WTC11 (cell line): Measurements from ENCODE around the gene SYNGR1. TPM values are rescaled to one million over a fixed set of nuclear protein-coding genes. Genes with fewer than 3 reads are reported as not detected.

Experiments used
- ATAC-seq: fragments of 200-7000 bp; cut with Tn5 transposase; 2 replicates; pipeline ENCODE4 v1.10.0; 2021; ENCODE audit warnings: mild to moderate bottlenecking, moderate library complexity
- CTCF ChIA-PET: fragments of 300-600 bp; sonication (Branson Sonifier 250); formaldehyde crosslinking; loops from one replicate; lab custom pipeline; 2021; ENCODE audit warnings: antibody characterized with exemption; lab: Charles Lee
- POLR2A ChIA-PET: fragments of 350-600 bp; sonication (Branson Sonifier 250); formaldehyde crosslinking; loops from one replicate; lab custom pipeline; 2021; ENCODE audit warnings: antibody characterized with exemption; lab: Charles Lee
- DNase-seq: peaks from one replicate; pipeline ENCODE4 v3.0.0; 2021; ENCODE audit warnings: low spot score
- H3K27ac Mint-ChIP-seq: 2 replicates; pipeline ENCODE4 v1.8.0; 2021; ENCODE audit warnings: mixed read lengths
- H3K27me3 Mint-ChIP-seq: 2 replicates; pipeline ENCODE4 v1.8.0; 2021; ENCODE audit warnings: low read depth, mild to moderate bottlenecking, moderate library complexity, mixed read lengths
- H3K36me3 Mint-ChIP-seq: 2 replicates; pipeline ENCODE4 v1.8.0; 2021; ENCODE audit warnings: mixed read lengths
- H3K4me1 Mint-ChIP-seq: 2 replicates; pipeline ENCODE4 v1.8.0; 2022; ENCODE audit warnings: mixed read lengths
- H3K4me3 Mint-ChIP-seq: 2 replicates; pipeline ENCODE4 v1.8.0; 2021; ENCODE audit warnings: mild to moderate bottlenecking, moderate library complexity, mixed read lengths
- H3K9me3 Mint-ChIP-seq: 2 replicates; pipeline ENCODE4 v1.8.0; 2021; ENCODE audit warnings: mixed read lengths
- ATF6 ChIP-seq: sonication (generic); formaldehyde crosslinking; IDR thresholded peaks from 2 replicates; pipeline ENCODE4 v1.8.1; 2023; ENCODE audit warnings: mild to moderate bottlenecking, missing genetic modification reagents
- CREB1 ChIP-seq: sonication (generic); formaldehyde crosslinking; IDR thresholded peaks from 2 replicates; pipeline ENCODE4 v1.8.0; 2023; ENCODE audit warnings: mild to moderate bottlenecking, missing genetic modification reagents
- CTCF ChIP-seq: fragments of 200-600 bp; IDR thresholded peaks from 2 replicates; pipeline ENCODE4 v1.8.0; 2022; ENCODE audit warnings: antibody characterized with exemption
- E2F4 ChIP-seq: sonication (generic); formaldehyde crosslinking; IDR thresholded peaks from 2 replicates; pipeline ENCODE4 v1.8.1; 2022; ENCODE audit warnings: low read depth, mild to moderate bottlenecking, moderate library complexity, missing genetic modification reagents, borderline replicate concordance
- EMX1 ChIP-seq: fragments of 250-450 bp; sonication (Bioruptor Pico); IDR thresholded peaks from 2 replicates; pipeline ENCODE4 v1.8.0; 2021; ENCODE audit warnings: mild to moderate bottlenecking
- FOXJ3 ChIP-seq: sonication (generic); formaldehyde crosslinking; IDR thresholded peaks from 2 replicates; pipeline ENCODE4 v1.9.0; 2021; ENCODE audit warnings: missing genetic modification reagents, mild to moderate bottlenecking, borderline replicate concordance
- GABPB1 ChIP-seq: sonication (generic); formaldehyde crosslinking; IDR thresholded peaks from 2 replicates; pipeline ENCODE4 v1.8.1; 2023; ENCODE audit warnings: mild to moderate bottlenecking, missing genetic modification reagents
- JAZF1 ChIP-seq: fragments of 250-450 bp; sonication (Bioruptor Pico); IDR thresholded peaks from 2 replicates; pipeline ENCODE4 v1.9.0; 2021; ENCODE audit warnings: moderate library complexity, mild to moderate bottlenecking, inconsistent platforms
- NFYB ChIP-seq: sonication (generic); formaldehyde crosslinking; conservative IDR thresholded peaks from 2 replicates; pipeline ENCODE4 v1.8.0; 2022; ENCODE audit warnings: low read depth, missing genetic modification reagents
- NR3C1 ChIP-seq: sonication (generic); formaldehyde crosslinking; conservative IDR thresholded peaks from 2 replicates; pipeline ENCODE4 v1.8.1; 2023; ENCODE audit warnings: low read depth, mild to moderate bottlenecking, missing genetic modification reagents
- STAT6 ChIP-seq: sonication (generic); formaldehyde crosslinking; conservative IDR thresholded peaks from 2 replicates; pipeline ENCODE4 v1.8.1; 2023; ENCODE audit warnings: mild to moderate bottlenecking, low read depth, missing genetic modification reagents, moderate library complexity
- TCF7 ChIP-seq: sonication (generic); formaldehyde crosslinking; IDR thresholded peaks from 2 replicates; pipeline ENCODE4 v1.8.0; 2022; ENCODE audit warnings: mild to moderate bottlenecking, low read depth, missing genetic modification reagents, moderate library complexity
- TP53 ChIP-seq: sonication (generic); formaldehyde crosslinking; IDR thresholded peaks from 2 replicates; pipeline ENCODE4 v1.8.1; 2023; ENCODE audit warnings: mild to moderate bottlenecking, missing genetic modification reagents
- ZNF512 ChIP-seq: sonication (generic); formaldehyde crosslinking; IDR thresholded peaks from 2 replicates; pipeline ENCODE4 v1.8.1; 2022; ENCODE audit warnings: missing genetic modification reagents, borderline replicate concordance
- total RNA-seq: library from RNA; stranded (reverse); gene quantifications from 3 replicates; pipeline ENCODE4 v1.2.3, GENCODE V29; 2021
- TF ChIP-seq, protein P1 (sequence below): fragments of 250-450 bp; sonication (Bioruptor Pico); conservative IDR thresholded peaks from 2 replicates; pipeline ENCODE4 v1.9.0; 2021; ENCODE audit warnings: mild to moderate bottlenecking
- TF ChIP-seq, protein P2 (sequence below): sonication (generic); formaldehyde crosslinking; IDR thresholded peaks from 2 replicates; pipeline ENCODE4 v1.8.0; 2022; ENCODE audit warnings: mild to moderate bottlenecking, missing genetic modification reagents

SYNGR1 gene
- total RNA-seq, 1 experiment from 2014 or later = 35.3 TPM

DNA sequence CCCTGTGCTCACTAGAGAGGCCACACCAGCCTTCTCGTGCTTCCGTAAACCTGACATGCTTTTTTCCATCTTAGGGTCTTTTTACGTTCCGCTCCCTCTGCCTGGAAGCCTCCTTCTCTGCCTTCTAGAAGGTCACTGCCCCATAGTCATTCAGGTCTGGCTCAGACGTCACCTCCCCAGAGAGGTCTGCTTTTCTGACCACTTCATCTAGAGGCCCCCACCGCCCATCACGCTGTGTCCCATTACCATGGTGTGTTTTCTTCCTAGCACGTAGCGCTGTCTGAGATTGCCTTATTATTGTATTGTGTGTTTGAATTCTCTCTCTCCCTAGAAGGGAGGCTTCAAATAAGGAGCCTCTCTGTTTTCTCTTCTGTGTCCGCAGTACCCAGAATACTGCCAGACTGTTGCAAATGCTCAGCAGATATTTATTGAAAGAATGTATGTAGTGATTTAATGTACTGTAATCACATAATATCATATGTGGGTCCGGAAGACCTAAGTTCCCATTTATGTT, 59.8 kb downstream of the SYNGR1 start:
- H3K4me3 Mint-ChIP-seq = no peak overlapping the region
- no peak for TF ChIP-seq EMX1 (CRISPR knock-in tag)
- TF ChIP-seq JAZF1 (CRISPR knock-in tag) = no peak
- TF ChIP-seq CREB1 (CRISPR knock-in tag) = no peak
- TF ChIP-seq, protein P1, sequence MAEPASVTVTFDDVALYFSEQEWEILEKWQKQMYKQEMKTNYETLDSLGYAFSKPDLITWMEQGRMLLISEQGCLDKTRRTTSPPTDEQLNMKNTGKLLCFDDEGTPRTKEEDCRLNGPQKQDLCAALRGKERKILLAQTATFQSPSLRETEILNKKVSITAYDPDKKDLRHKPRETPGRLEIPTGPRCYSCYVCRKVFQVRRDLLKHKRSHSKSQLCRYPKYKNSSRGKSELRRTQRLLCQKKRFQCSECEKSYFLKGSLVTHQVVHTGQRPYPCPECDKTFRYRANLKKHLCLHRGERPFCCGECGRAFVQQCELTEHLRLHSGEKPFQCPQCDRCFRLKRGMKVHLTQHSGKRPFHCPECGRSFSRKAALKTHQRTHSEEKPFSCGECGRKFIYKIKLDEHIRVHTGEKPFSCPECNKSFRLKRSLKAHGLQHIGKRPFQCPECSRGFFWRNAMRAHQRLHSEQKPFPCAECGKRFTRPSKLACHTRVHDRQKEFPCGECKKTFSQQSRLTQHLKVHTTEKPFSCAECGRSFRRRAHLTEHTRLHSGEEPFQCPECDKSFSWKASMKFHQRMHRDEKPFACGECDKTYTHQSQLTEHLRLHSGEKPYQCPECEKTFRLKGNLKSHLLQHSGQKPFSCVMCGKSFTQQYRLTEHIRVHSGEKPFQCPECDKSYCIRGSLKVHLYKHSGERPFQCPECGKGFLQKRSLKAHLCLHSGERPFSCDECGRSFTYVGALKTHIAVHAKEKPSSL (CRISPR knock-in tag) = no peak
- TF ChIP-seq ZNF512 (CRISPR knock-in tag) = no peak
- TF ChIP-seq FOXJ3 (CRISPR knock-in tag) = no peak
- no peak for TF ChIP-seq TP53
- TF ChIP-seq NFYB (CRISPR knock-in tag) = no peak
- TF ChIP-seq E2F4 (CRISPR knock-in tag) = no peak
- no peak for TF ChIP-seq CTCF
- TF ChIP-seq NR3C1 (CRISPR knock-in tag) = no peak
- no peak for TF ChIP-seq GABPB1 (CRISPR knock-in tag)
- no peak for TF ChIP-seq ATF6
- no peak for TF ChIP-seq TCF7
- no peak for TF ChIP-seq STAT6
- TF ChIP-seq, protein P2, sequence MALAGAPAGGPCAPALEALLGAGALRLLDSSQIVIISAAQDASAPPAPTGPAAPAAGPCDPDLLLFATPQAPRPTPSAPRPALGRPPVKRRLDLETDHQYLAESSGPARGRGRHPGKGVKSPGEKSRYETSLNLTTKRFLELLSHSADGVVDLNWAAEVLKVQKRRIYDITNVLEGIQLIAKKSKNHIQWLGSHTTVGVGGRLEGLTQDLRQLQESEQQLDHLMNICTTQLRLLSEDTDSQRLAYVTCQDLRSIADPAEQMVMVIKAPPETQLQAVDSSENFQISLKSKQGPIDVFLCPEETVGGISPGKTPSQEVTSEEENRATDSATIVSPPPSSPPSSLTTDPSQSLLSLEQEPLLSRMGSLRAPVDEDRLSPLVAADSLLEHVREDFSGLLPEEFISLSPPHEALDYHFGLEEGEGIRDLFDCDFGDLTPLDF (CRISPR knock-in tag) = no peak
- no peaks in the 10 kb centered on the region for H3K27me3 Mint-ChIP-seq
- CTCF ChIA-PET = interaction anchor here (1.0 kb wide), 1 partner anchor 78 kb away, joined by 4 read pairs; no protein-coding TSS in a partner anchor
- peaks cover 5% of the 10 kb centered on the region for H3K36me3 Mint-ChIP-seq
- DNase-seq = no peak
- POLR2A ChIA-PET = no interaction called here
- no peak for ATAC-seq
- H3K4me1 Mint-ChIP-seq = no peaks in the 10 kb centered on the region
- no peak overlapping the region for H3K27ac Mint-ChIP-seq
- H3K9me3 Mint-ChIP-seq = no peaks in the 10 kb centered on the region
